GM23248 (cell line): ENCODE measurements around the gene PDCD1LG2.

ENCODE experiments used
- EZH2 ChIP-seq: fragments of 200-600 bp; sonication (generic); IDR thresholded peaks from 2 replicates; pipeline ENCODE4 v1.6.1; 2018; ENCODE audit warnings: antibody characterized with exemption, mild to moderate bottlenecking; ENCODE audit not compliant: insufficient read depth, poor library complexity, severe bottlenecking
- EZH2phosphoT487 ChIP-seq: fragments of 200-600 bp; sonication (generic); IDR thresholded peaks from 2 replicates; pipeline ENCODE4 v1.6.1; 2018; ENCODE audit warnings: antibody characterized with exemption, moderate library complexity, mild to moderate bottlenecking, low read depth; ENCODE audit not compliant: insufficient read depth

GRCh38 chr9:5514617-5515260, 4.4 kb downstream of the PDCD1LG2 start:
- TF ChIP-seq EZH2phosphoT487 (no peak), EZH2 (no peak)
